Measurements from ENCODE around the gene MMS19.

The MMS19 gene

DNA sequence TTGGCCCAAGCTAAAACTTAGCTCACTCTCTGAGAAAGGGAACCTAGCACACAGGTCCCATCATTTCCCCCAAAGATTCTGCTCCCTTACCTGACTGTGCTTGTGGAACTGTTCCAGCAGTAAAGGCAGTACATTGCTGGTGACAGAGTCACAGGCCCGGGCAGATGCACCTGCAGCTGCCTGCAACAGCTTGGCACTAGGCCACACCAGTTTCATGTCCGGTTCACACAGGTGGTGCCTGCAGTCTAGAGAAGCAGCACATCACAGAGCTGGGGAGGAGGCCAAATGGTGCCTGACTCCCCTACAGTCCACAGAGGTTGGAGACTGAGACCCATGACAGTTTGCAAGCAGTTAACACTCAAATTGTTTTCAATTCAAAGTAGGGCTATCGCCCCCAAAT is 30.1 kb downstream of the MMS19 start:
- H3K4me2 ChIP-seq (ENCODE audit: low read length): no peak overlapping the region
- TF ChIP-seq EZH2phosphoT487 (IDR thresholded peaks at IDR 0.05; ENCODE audit: low read depth) (no peak), CTCF (IDR thresholded peaks at IDR 0.05; ENCODE audit: low read depth, low read length) (no peak)
- H3K4me3 ChIP-seq (ENCODE audit: low read length): no peak overlapping the region
- no peaks in the 10 kb centered on the region for H3K27me3 ChIP-seq (ENCODE audit: low read depth, low read length)
- H3K36me3 ChIP-seq (replicated peaks; ENCODE audit: low read depth, low read length): peaks cover 15% of the 10 kb centered on the region
- no peaks in the 10 kb centered on the region for H3K4me1 ChIP-seq (ENCODE audit: low read length)
- H3K27ac ChIP-seq (ENCODE audit: low read length): no peak overlapping the region
- H4K20me1 ChIP-seq (ENCODE audit: insufficient read depth, low read length): no peaks in the 10 kb centered on the region
- H3K79me2 ChIP-seq (ENCODE audit: low read length): no peaks in the 10 kb centered on the region
- H2AFZ ChIP-seq (ENCODE audit: low read depth, low read length): no peak overlapping the region
- H3K9me3 ChIP-seq (ENCODE audit: insufficient read depth, low read length): no peaks in the 10 kb centered on the region
- no peak overlapping the region for H3K9ac ChIP-seq (ENCODE audit: low read length)

DNA sequence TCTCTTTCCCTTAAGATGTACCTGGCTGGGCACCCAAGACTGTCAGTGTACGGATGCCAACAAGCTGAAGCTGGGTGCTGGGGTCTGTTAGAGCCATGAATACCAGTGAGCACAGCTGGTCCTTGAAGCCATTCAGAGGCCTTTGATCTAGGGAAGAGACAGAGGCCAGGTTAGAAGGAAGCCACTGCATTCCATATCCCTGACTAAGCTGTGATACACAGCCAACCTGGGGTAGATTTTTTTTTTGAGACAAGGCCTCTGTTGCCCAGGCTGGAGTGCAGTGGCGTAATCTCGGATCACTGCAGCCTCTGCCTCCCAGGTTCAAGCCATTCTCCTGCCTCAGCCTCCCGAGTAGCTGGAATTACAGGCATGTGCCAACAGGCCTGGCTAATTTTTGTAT is 31.5 kb downstream of the MMS19 start:
- Histone ChIP-seq H3K4me1 (ENCODE audit: low read length) (no peaks in the 10 kb centered on the region), H3K27me3 (ENCODE audit: low read depth, low read length) (no peaks in the 10 kb centered on the region), H3K4me2 (ENCODE audit: low read length) (no peak overlapping the region), H2AFZ (ENCODE audit: low read depth, low read length) (no peak overlapping the region), H3K36me3 (replicated peaks; ENCODE audit: low read depth, low read length) (peaks cover 25% of the 10 kb centered on the region), H4K20me1 (ENCODE audit: insufficient read depth, low read length) (no peaks in the 10 kb centered on the region), H3K79me2 (ENCODE audit: low read length) (no peaks in the 10 kb centered on the region), H3K9ac (ENCODE audit: low read length) (no peak overlapping the region), H3K4me3 (ENCODE audit: low read length) (no peak overlapping the region), H3K27ac (ENCODE audit: low read length) (no peak overlapping the region), H3K9me3 (ENCODE audit: insufficient read depth, low read length) (no peaks in the 10 kb centered on the region)
- TF ChIP-seq EZH2phosphoT487 (IDR thresholded peaks at IDR 0.05; ENCODE audit: low read depth) (no peak), CTCF (IDR thresholded peaks at IDR 0.05; ENCODE audit: low read depth, low read length) (no peak)

GRCh38 chr10:97465982-97466381 is 32.2 kb downstream of the MMS19 start:
- Histone ChIP-seq H3K36me3 (replicated peaks; ENCODE audit: low read depth, low read length) (peaks cover 33% of the 10 kb centered on the region), H3K9ac (ENCODE audit: low read length) (no peak overlapping the region), H4K20me1 (ENCODE audit: insufficient read depth, low read length) (no peaks in the 10 kb centered on the region), H3K4me2 (ENCODE audit: low read length) (no peak overlapping the region), H3K4me3 (ENCODE audit: low read length) (no peak overlapping the region), H2AFZ (ENCODE audit: low read depth, low read length) (no peak overlapping the region), H3K27ac (ENCODE audit: low read length) (no peak overlapping the region), H3K27me3 (ENCODE audit: low read depth, low read length) (no peaks in the 10 kb centered on the region), H3K9me3 (ENCODE audit: insufficient read depth, low read length) (no peaks in the 10 kb centered on the region), H3K4me1 (ENCODE audit: low read length) (no peaks in the 10 kb centered on the region), H3K79me2 (ENCODE audit: low read length) (no peaks in the 10 kb centered on the region)
- no peak for TF ChIP-seq EZH2phosphoT487 (IDR thresholded peaks at IDR 0.05; ENCODE audit: low read depth)
- no peak for TF ChIP-seq CTCF (IDR thresholded peaks at IDR 0.05; ENCODE audit: low read depth, low read length)

- no peak overlapping the region for H3K9ac ChIP-seq (ENCODE audit: low read length)
- H2AFZ ChIP-seq (ENCODE audit: low read depth, low read length): no peak overlapping the region
- no peak overlapping the region for H3K27ac ChIP-seq (ENCODE audit: low read length)
- H3K36me3 ChIP-seq (replicated peaks; ENCODE audit: low read depth, low read length): peaks cover 34% of the 10 kb centered on the region
- H3K4me2 ChIP-seq (ENCODE audit: low read length): no peak overlapping the region
- no peaks in the 10 kb centered on the region for H4K20me1 ChIP-seq (ENCODE audit: insufficient read depth, low read length)
- no peaks in the 10 kb centered on the region for H3K4me1 ChIP-seq (ENCODE audit: low read length)
- TF ChIP-seq CTCF (IDR thresholded peaks at IDR 0.05; ENCODE audit: low read depth, low read length): no peak
- no peak for TF ChIP-seq EZH2phosphoT487 (IDR thresholded peaks at IDR 0.05; ENCODE audit: low read depth)
- no peaks in the 10 kb centered on the region for H3K9me3 ChIP-seq (ENCODE audit: insufficient read depth, low read length)
- no peak overlapping the region for H3K4me3 ChIP-seq (ENCODE audit: low read length)
- no peaks in the 10 kb centered on the region for H3K79me2 ChIP-seq (ENCODE audit: low read length)
- H3K27me3 ChIP-seq (ENCODE audit: low read depth, low read length): no peaks in the 10 kb centered on the region
Measured at GRCh38 chr10:97464226-97464625, 34.0 kb downstream of the MMS19 start.

Data from OCI-LY3 (cell line).